SKM-1 (cell line): ENCODE measurements around the gene UPF1.
"Not testable (repeated sequence)": the region's sequence is repeated elsewhere in the genome, so short reads cannot be mapped to it uniquely, and the experiment has no call there.

Source experiments
- DNase-seq: peaks from one replicate; lab custom pipeline; 2025; ENCODE audit not compliant: unreplicated experiment; lab: John Stamatoyannopoulos, UW

UPF1 gene

DNA sequence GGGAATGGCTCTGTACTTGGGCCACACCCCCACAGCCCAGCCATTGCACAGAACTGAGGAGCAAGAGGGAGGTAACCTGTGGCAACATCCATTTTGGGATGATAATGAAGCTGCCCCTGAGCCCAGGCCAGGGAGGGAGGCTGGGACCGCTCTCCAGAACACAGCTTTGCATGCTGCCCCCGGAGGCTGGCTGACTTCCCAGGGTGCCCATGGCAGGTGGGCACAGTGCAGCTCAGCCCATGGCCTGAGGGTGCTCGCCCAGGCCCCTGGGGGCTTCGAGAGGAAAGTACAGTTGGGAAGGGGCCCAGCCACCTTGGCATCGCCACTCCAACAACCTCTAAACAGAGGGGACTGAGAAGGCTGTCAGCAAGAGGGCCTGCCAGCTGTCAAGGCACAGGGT, 81.7 kb downstream of the UPF1 start:
- DNase-seq: no peak

DNA sequence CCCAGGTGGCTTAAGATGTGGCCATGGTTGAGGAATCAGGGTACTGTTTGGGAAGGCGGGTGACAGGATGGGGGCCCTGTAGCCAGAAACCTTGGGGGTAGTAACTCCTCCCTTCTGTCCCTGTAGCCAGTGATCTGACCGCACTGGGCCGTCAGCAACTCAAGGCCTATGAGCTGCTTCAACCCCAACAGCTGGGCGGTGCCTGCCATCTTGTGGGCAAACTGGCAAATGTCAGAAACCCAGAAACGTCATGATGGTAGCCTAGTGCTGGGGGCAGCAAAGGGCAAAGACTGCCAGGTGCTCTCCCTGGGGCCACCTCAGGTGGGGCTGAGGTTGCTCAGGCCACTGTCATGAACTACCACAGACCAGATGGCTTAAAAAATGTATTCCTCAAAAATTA, 83.9 kb downstream of the UPF1 start:
- DNase-seq: no peak

DNA sequence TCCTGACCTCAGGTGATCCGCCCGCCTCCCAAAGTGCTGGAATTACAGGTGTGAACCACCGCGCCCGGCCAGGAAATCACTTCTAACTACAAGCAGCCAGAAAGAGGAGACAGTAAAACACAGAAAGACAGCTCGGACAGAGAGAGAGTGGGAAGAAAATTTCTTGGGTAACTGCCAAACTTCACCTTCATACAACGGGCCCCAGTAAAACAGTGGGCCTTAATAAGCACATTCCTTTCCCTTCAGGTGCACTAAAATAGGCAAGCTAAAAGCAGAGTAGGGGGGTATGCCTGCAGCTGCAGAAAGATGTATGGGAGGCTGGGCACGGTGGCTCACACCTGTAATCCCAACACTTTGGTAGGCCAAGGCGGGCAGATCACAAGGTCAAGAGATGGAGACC, 85.8 kb downstream of the UPF1 start:
- not testable (repeated sequence) for DNase-seq
